ENCODE data around the gene CNTN5.

The CNTN5 gene

DNA sequence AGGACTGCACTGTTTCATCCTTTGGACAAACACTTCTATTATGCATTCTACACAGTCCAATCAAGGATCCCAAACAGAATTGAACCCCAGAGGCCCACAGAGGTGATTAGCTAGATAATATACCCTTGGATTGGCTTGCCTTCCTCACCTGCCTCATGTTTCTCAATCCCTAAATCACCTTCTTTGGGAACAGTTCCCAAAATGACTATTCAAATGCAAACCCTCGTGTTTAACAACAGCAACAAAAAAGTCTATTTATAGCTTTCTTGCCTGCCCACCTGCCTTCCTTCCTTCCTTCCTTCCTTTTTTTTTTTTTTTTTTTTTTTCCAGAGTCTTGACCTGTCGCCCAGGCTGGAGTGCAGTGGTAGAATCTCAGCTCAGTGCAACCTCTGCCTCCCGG, 180.0 kb downstream of the CNTN5 start:
- TF ChIP-seq CTCF (IDR thresholded peaks at IDR 0.05; ENCODE audit: borderline replicate concordance, control extremely low read depth, extremely low read depth, insufficient read depth, missing control alignments), result no peak
- in situ Hi-C loops (cut with MboI; ENCODE audit: low sequenced_read_pairs, unreplicated experiment), result no loop called here
- no peak for DNase-seq (ENCODE audit: low spot score)

GRCh38 chr11:99208813-99209212, 188.1 kb downstream of the CNTN5 start:
- no peak for DNase-seq (ENCODE audit: low spot score)
- in situ Hi-C loops (cut with MboI; ENCODE audit: low sequenced_read_pairs, unreplicated experiment), result no loop called here
- no peak for TF ChIP-seq CTCF (IDR thresholded peaks at IDR 0.05; ENCODE audit: borderline replicate concordance, control extremely low read depth, extremely low read depth, insufficient read depth, missing control alignments)

- in situ Hi-C loops (cut with MboI; ENCODE audit: low sequenced_read_pairs, unreplicated experiment), result no loop called here
- TF ChIP-seq CTCF (IDR thresholded peaks at IDR 0.05; ENCODE audit: borderline replicate concordance, control extremely low read depth, extremely low read depth, insufficient read depth, missing control alignments), result no peak
- no peak for DNase-seq (ENCODE audit: low spot score)
These were observed 208.8 kb downstream of the CNTN5 start for GRCh38 chr11:99229544-99229943.

GRCh38 chr11:99234534-99234933, 213.8 kb downstream of the CNTN5 start:
- in situ Hi-C loops (cut with MboI; ENCODE audit: low sequenced_read_pairs, unreplicated experiment), result no loop called here
- TF ChIP-seq CTCF (IDR thresholded peaks at IDR 0.05; ENCODE audit: borderline replicate concordance, control extremely low read depth, extremely low read depth, insufficient read depth, missing control alignments), result no peak
- DNase-seq (ENCODE audit: low spot score), result no peak

DNA sequence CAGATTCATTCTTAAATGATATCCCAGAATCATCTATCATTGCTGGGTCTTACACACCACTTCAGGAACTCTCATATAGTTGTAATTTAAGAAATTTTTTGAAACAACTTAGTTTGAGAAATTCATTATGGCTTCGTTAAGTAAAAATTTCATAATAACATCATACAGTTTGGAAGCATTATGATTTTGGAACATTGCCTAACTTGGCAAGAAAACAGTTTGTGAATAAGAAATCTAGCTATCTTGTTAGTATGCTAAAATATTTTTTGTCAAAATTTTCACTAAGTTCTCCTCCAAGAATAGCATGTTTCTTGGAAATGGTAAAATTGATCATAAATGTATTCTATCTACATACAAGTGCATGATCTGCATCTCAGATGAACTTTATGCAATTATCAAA, 217.7 kb downstream of the CNTN5 start:
- in situ Hi-C loops (cut with MboI; ENCODE audit: low sequenced_read_pairs, unreplicated experiment), result no loop called here
- DNase-seq (ENCODE audit: low spot score), result no peak
- TF ChIP-seq CTCF (IDR thresholded peaks at IDR 0.05; ENCODE audit: borderline replicate concordance, control extremely low read depth, extremely low read depth, insufficient read depth, missing control alignments), result no peak

- no peak for TF ChIP-seq CTCF (IDR thresholded peaks at IDR 0.05; ENCODE audit: borderline replicate concordance, control extremely low read depth, extremely low read depth, insufficient read depth, missing control alignments)
- no peak for DNase-seq (ENCODE audit: low spot score)
- in situ Hi-C loops (cut with MboI; ENCODE audit: low sequenced_read_pairs, unreplicated experiment), result no loop called here
These were observed 219.7 kb downstream of the CNTN5 start for GRCh38 chr11:99240192-99241030.
